HG02870 (cell line): ENCODE measurements around the gene DEK.
A peak's percentile ranks its signal among the peaks of the same experiment; 100 is the strongest.
"Not testable (repeated sequence)": the region's sequence is repeated elsewhere in the genome, so short reads cannot be mapped to it uniquely, and the experiment has no call there.

ENCODE experiments used
- ATAC-seq: cut with Tn5 transposase; IDR thresholded peaks from one replicate; pipeline ENCODE4 v1.9.1; 2021; ENCODE audit warnings: mild to moderate bottlenecking, moderate library complexity; ENCODE audit not compliant: unreplicated experiment

The DEK gene

DNA sequence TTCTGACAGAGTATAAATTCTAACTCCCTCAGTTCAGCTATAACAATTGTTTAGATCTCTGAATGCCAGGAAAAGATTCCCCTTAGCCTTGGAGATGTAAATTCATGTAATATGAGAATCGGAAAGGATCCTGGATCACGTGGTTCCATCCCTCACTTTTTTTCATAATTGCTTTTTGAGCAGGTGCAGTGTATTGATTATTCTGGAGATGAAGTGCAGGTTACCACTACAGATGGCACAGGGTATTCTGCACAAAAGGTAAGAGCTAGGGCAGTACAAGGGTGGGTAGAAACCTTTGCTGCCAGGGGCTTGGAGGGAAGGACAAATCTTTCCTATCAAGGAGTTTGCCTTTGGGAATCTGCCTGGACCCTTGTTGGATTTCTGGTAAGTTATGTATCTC, 56.4 kb downstream of the DEK start:
- no peak for ATAC-seq

DNA sequence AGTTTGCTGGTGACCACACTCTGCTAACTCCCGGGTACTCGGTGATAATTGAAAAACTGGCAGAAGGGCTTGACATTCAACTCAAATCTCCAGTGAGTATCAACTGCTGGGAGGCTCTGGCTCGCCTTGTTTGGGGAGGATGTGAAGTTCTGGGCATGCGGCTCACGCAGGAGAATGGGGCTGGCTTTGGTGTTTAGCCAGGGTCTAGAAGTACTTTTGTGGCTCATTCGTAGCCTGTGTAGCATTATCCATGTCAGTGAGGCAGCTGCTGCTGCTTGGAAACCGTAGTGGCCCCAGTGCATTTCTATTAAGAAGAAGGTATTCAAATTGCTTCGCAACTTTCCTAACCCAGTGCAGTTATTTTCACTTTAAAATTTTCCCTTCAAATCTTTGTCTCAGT, 56.9 kb downstream of the DEK start:
- no peak for ATAC-seq

DNA sequence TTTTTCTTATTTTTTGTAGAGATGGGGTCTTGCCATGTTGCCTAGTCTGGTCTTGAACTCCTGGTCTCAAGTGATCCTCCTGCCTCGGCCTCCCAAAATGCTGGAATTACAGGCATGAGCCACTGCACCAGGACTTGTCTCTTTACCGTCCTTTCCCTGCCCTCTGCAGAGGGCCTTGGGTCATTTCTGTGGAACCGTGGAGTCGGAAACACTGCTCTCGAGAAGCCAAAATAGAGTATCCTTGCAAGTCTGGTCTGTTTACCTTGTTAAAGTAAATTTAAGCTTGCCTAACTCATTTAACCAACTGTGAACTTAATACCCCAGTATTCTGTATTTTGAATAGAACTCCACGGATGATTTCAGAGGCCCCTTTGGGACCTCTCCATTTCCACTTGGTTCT, 57.7 kb downstream of the DEK start:
- no peak for ATAC-seq

DNA sequence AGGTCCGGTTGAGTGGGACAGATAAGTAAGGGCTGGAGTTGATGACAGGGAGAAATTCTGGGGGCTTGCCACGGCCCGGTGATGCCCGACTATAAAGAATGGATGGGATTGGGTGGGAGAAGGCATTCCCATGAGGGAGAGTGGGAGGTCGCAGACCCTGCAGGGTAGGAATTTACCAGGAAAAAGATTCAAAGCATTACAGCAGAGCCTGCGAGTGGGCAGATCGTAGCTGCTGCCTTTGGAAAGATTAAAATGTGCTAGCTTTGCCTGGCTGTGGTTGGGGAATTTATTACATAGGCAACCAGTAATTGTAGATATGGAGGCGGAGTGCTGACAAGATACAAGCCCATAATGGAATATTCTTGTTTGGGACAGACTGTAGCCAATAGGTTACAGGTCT, 59.6 kb downstream of the DEK start:
- ATAC-seq = no peak

DNA sequence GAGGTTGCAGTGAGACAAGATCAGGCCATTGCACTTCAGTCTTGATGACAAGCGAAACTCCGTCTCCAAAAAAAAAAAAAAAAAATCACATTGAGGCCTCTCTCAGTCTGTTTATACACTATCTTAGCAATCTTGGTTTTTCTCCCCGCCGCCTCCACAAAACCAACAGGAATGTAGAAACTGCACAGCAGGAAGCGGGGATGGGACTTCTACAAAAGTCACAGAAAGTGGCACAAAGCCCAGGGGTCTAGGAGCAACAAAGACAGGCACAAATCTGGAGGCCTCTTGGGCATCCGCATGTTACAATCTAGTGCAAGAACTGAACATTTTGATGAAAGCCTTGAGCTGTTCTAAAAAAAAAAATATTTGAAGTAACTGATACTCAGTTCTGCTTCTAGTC, 60.5 kb downstream of the DEK start:
- no peak for ATAC-seq

DNA sequence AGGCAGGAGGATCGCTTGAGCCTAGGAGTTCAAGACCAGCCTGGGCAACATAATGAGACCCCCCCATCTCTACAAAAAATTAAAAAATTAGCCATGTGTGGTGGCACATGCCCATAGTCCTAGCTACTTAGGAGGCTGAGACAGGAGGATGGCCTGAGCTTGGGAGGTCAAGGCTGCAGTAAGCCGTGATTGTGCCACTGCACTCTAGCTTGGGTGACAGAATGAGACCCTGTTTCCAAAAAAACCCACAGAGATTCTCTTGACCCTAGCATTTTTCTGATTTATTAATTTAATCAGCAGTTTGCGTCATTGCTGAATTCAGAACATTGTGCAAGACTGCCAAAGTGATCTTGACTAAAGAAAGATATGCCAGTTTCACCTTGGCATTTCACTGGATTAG, 72.3 kb downstream of the DEK start:
- no peak for ATAC-seq

DNA sequence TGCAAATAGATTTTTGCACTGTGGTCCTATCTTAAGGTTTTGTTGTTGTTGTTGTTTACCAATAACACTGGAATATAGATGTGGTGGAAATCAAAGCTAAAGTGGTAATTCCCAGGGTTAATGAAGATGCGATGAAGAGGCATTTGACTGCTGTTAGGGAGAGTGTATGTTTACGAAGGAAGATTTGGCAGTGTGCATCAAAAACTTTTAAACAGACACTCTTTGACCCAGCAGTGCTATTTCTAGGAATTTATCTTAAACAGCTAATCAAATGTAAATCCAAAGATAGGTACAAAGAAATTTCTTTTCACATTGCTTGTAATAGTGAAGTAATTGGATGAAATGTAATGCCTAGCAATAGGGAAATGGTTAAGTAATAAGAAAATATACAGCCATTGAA, 75.1 kb downstream of the DEK start:
- ATAC-seq = no peak

DNA sequence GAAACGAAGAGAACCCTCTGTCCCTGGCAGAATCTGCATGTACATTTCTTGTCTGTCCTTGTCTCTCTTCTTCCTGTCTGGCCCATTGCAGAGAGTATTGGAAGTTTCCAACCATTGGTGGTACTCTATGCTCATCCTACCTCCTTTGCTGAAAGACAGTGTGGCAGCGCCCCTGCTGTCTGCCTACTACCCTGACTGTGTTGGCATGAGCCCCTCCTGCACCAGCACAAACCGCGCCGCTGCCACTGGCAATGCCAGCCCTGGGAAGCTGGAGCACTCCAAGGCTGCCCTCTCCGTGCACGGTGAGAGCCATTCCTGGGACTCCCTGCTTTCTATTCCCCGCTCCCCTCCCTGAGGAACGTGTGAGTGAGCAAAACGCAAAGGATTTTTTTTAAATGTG, 76.6 kb downstream of the DEK start:
- no peak for ATAC-seq

DNA sequence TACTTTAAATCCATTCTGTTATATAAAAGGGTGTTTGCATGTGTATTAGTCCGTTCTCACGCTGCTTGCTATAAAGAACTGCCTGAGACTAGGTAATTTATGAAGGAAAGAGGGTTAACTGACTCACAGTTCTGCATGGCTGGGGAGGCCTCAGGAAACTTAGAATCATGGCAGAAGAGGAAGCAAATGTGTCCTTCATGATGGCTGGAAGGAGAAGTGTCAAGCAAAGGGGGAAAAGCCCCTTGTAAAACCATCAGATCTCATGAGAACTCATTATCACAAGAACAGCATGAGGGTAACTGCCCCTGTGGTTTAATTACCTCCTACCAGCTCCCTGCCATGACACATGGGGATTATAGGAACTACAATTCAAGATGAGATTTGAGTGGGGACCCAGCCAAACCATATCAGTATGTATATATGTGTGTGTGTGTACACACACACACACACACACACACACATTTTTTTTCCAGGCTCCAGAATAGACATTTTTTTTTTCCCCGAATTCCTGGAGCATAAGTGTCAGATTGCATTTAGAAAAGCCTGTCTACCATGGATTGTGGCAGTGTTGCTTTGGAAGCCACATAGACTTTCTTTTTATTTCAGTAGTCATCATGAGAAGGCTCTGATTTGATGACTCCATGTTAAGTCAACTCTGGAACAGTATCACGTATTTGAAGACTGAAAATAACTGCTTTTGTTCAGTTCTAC, 77.6 kb downstream of the DEK start:
- peak; percentile 41 for ATAC-seq

DNA sequence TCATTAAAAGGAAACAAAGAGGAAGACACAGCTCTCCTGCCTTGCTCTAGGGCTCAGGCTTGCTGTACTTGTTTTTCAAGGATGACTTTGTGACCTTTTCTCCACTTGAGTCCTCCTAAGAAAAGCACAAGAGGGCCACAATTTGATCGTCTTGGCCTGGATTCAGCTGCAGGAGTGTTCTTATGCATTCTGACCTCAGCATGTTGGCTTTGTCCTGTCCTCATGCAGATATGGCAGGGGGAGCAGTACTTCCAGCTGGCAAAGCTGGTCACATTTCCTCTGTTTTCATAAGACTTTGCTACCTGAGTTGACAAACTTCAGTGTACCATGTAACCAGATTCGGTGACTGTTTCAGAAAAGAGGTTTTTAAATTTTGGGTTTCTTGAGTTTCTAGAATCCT, 78.3 kb downstream of the DEK start:
- peak; percentile 45 for ATAC-seq

DNA sequence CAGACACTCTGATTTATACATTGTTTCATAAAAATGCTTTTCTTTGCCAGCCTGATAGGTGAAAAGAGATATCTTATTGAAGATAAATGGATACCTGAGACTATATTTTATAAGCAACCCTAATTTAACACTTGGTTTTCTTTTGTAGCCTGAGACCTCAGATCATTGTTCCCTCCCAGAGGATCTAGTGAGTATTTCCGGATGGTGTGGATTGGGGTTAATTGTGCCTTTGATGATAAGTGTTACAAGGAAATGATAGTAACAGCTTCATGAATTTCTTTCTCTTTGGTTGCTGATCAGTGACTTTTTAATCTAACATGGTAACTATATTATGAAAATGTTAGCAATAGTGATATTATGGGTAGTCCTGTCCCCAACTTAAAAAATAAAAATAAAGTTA, 78.7 kb downstream of the DEK start:
- no peak for ATAC-seq

DNA sequence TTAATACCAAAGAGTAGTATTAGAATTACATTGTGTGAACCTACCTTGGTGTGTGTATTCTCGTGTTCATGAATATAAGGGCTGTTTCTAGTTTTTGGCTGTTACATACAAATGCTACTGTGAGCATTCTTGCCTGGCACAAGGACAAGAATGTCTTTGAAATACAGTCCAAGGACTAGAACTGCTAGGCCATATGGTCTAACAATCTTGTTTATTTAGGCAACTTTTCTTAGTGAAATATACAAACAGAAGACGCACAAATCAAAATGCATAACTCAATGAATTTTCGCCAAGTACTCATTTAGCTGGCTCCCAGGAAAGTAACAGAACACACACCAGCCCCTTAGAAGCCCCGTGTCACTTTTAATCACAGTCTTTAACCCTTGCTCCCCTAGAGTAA, 80.6 kb downstream of the DEK start:
- no peak for ATAC-seq

DNA sequence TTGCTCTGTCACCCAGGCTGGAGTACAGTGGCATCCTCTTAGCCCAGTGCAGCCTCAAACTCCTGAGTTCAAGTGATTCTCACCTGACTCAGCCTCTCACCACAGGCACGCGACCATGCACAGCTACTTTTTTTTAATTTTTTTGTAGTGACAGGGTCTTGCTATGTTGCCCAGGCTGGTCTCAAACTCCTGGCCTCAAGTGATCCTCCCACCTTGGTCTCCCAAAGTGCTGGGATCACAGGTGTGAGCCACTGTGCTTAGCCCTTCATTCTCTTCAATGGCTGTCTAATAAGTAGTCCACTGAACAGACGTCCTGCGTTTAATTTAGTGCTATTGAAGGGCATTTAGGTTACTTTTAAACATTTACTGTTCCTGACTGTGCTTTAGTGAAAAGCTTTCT, 81.8 kb downstream of the DEK start:
- ATAC-seq = no peak

DNA sequence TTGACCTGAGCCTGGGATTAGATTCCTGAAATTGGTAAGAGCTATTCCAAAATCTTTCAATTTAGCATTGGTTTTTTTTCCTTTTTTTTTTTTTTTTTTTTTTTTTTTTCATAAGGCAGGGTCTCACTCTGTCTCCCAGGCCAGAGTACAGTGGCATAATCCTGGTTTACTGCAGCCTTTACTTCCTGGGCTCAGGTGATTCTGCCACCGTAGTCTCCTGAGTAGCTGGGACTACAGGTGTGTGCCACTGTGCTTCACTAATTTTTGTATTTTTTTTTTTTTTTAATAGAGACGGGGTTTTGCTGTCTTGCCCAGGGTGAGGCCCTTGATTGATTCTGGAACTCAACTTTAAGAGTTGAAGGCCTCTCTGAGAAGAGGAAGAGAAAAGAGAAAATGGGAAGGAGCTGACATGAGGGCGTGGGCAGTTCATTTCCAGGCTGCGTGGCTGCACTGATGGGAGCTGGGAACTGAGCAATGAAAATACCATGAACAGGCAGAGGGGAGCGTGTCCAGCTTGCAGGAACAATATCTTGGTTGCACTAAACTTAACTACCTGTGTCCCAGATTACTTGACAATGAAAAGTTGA, 84.5 kb downstream of the DEK start:
- ATAC-seq = no peak

DNA sequence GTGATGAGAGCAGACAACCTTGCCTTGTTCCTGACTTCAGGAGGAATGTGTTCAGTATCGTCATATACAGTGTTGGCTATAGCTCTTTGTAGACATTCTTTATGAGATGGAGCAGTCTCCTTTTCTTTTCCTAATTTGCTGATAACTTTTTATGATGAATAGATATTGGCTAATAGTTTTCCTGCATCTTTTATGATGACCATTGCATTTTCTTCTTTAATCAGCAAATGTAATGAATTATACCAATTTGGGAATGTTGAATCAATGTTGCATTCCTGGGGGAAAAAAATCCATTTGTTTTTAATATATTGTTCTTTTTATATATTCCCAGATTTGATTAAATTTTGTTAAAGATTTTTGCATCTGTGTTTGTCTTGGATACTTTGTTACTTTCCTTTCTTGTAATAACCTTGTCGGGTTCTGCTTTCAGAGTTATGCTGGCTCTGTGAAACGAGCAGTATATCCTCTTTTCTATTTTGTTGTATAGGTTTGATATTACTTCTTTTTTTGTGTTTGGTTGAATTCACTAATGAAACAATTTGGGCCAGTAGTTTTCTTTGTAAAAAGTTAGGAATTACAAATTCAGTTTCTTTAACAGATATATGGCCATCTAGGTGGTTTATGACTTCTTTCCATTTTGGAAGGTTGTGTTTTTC, 85.2 kb downstream of the DEK start:
- no peak for ATAC-seq

DNA sequence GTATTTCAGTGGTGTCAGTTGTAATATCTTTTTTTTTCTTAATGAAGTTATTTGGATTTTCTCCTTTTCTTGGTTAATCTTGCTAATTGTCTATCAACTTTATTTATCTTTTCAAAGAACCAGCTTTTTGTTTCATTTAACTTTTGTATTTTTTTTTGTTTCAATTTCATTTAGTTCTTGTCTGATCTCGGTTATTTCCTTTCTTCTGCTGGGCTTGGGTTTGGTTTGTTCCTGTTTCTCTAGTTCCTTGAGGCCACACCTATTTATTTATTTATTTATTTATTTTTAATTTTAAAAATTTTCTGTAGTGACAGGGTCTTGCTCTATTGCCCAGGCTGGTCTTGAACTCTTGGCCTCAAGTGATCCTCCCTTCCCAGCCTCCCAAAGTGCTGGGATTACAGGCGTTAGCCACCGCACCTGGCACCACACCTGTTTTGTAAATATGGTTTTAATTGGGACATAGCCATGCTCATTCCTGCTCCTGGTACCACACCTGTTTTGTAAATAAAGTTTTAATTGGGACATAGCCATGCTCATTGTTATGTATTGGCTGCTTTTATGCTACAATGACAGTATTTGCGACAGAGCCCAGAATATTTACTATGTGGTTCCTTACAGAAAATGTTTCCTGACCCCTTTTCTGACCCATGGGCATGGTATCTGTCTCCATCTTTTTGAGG, 86.9 kb downstream of the DEK start:
- no peak for ATAC-seq

DNA sequence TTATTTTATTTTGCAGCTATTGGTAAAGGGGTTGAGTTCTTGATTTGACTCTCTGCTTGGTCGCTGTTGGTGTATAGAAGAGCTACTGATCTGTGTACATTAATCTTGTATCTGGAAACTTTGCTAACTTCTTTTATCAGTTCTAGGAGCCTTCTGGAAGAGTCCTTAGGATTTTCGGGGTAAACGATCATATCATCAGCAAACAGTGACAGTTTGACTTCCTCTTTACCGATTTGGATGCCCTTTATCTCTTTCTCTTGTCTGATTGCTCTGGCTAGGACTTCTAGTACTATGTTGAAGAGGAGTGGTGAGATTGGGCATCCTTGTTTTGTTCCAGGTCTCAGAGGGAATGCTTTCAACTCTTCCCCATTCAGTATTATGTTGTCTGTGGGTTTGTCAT, 88.1 kb downstream of the DEK start:
- not testable (repeated sequence) for ATAC-seq
